Colonic mucosa (tissue), 4 donors: ENCODE data around the gene TATDN2. TPM values are rescaled to one million over a fixed set of nuclear protein-coding genes. Genes with fewer than 3 reads are reported as not detected.
A peak's percentile ranks its signal among the peaks of the same experiment; 100 is the strongest.

Experiments used
- DNase-seq: peaks from one replicate; pipeline ENCODE4 v3.0.0-alpha.2; 2020
- H3K27ac ChIP-seq: fragments of 200-600 bp; one replicate; pipeline ENCODE4 v1.8.0; 2021
- H3K27me3 ChIP-seq: fragments of 200-600 bp; one replicate; pipeline ENCODE4 v1.8.0; 2021
- H3K36me3 ChIP-seq: fragments of 200-600 bp; one replicate; pipeline ENCODE4 v1.8.0; 2021
- H3K4me1 ChIP-seq: fragments of 200-600 bp; one replicate; pipeline ENCODE4 v1.8.0; 2021; ENCODE audit warnings: mild to moderate bottlenecking
- H3K4me3 ChIP-seq: fragments of 200-600 bp; one replicate; pipeline ENCODE4 v1.8.0; 2021
- H3K9ac ChIP-seq, 2 donors: one replicate each; pipeline ENCODE4 v1.7.0; 2013; ENCODE audit warnings: control low read depth in 2 of 2, low read depth in 2 of 2, low read length in 2 of 2
- H3K9me3 ChIP-seq: fragments of 200-600 bp; one replicate; pipeline ENCODE4 v1.8.0; 2021
- CTCF ChIP-seq: fragments of 200-600 bp; IDR thresholded peaks from one replicate; pipeline ENCODE4 v1.8.0; 2022; ENCODE audit warnings: antibody characterized with exemption, mild to moderate bottlenecking
- intact Hi-C: fragments of 100-400 bp; cut with DNase I; formaldehyde crosslinking; loops from one replicate; pipeline ENCODE4 v1.14.1; 2022
- total RNA-seq, 2 donors: library from RNA; stranded (reverse); fragmentation: NEBNext Ultra II Directional in 1 of 2; extraction: Animal tissue kit (Norgen Biotek cat#: 25700) in 1 of 2; gene quantifications; one replicate each; pipeline ENCODE4 v1.2.1, GENCODE V29; 2021
- donor health status: healthy.
- donor health status: DM: no; HTN: no; CAD: no.
- donor health status: DM: no; HTN: no; CAD: no.

TATDN2 gene
- total RNA-seq, 2 donors from 2014 or later = 28.9 to 35.3 TPM

- TF ChIP-seq CTCF = no peak
- H3K27ac ChIP-seq = peak overlapping the region; percentile 58
- H3K4me3 ChIP-seq = peak overlapping the region; percentile 94
- DNase-seq = no peak
- no peaks in the 10 kb centered on the region for H3K27me3 ChIP-seq
- H3K9me3 ChIP-seq = no peaks in the 10 kb centered on the region
- intact Hi-C loops = no loop called here
- peaks cover 6% of the 10 kb centered on the region for H3K4me1 ChIP-seq
- H3K9ac ChIP-seq = peak overlapping the region; percentile 98 to 100
- H3K36me3 ChIP-seq = peaks cover 12% of the 10 kb centered on the region
Observed at GRCh38 chr3:10320320-10320677, 72.0 kb downstream of the TATDN2 start.

GRCh38 chr3:10321630-10322351, 73.5 kb downstream of the TATDN2 start:
- intact Hi-C loops = no loop called here
- H3K36me3 ChIP-seq = peaks cover 12% of the 10 kb centered on the region
- no peak for TF ChIP-seq CTCF
- no peak overlapping the region for H3K4me3 ChIP-seq
- no peak for DNase-seq
- peaks cover 6% of the 10 kb centered on the region for H3K4me1 ChIP-seq
- no peaks in the 10 kb centered on the region for H3K9me3 ChIP-seq
- H3K27ac ChIP-seq = no peak overlapping the region
- H3K27me3 ChIP-seq = no peaks in the 10 kb centered on the region
- H3K9ac ChIP-seq = no peak overlapping the region

GRCh38 chr3:10322352-10322710, 74.1 kb downstream of the TATDN2 start:
- Histone ChIP-seq H3K36me3 (peaks cover 11% of the 10 kb centered on the region), H3K4me3 (no peak overlapping the region), H3K27ac (no peak overlapping the region), H3K9ac (no peak overlapping the region), H3K9me3 (no peaks in the 10 kb centered on the region), H3K27me3 (no peaks in the 10 kb centered on the region), H3K4me1 (peaks cover 6% of the 10 kb centered on the region)
- intact Hi-C loops = no loop called here
- TF ChIP-seq CTCF = no peak
- DNase-seq = no peak

- H3K9ac ChIP-seq = no peak overlapping the region
- no peaks in the 10 kb centered on the region for H3K9me3 ChIP-seq
- H3K36me3 ChIP-seq = no peaks in the 10 kb centered on the region
- intact Hi-C loops = no loop called here
- DNase-seq = no peak
- H3K4me1 ChIP-seq = no peaks in the 10 kb centered on the region
- no peaks in the 10 kb centered on the region for H3K27me3 ChIP-seq
- no peak overlapping the region for H3K4me3 ChIP-seq
- H3K27ac ChIP-seq = no peak overlapping the region
- no peak for TF ChIP-seq CTCF
Observed at GRCh38 chr3:10327592-10327991, 79.3 kb downstream of the TATDN2 start.

- Histone ChIP-seq H3K27me3 (no peaks in the 10 kb centered on the region), H3K9ac (no peak overlapping the region), H3K4me1 (no peaks in the 10 kb centered on the region), H3K36me3 (no peaks in the 10 kb centered on the region), H3K9me3 (no peaks in the 10 kb centered on the region), H3K27ac (no peak overlapping the region), H3K4me3 (no peak overlapping the region)
- DNase-seq = no peak
- TF ChIP-seq CTCF = no peak
- intact Hi-C loops = no loop called here
Observed at GRCh38 chr3:10328460-10329071, 80.3 kb downstream of the TATDN2 start.
